ENCODE results near the gene GSTT2.

GSTT2 gene

DNA sequence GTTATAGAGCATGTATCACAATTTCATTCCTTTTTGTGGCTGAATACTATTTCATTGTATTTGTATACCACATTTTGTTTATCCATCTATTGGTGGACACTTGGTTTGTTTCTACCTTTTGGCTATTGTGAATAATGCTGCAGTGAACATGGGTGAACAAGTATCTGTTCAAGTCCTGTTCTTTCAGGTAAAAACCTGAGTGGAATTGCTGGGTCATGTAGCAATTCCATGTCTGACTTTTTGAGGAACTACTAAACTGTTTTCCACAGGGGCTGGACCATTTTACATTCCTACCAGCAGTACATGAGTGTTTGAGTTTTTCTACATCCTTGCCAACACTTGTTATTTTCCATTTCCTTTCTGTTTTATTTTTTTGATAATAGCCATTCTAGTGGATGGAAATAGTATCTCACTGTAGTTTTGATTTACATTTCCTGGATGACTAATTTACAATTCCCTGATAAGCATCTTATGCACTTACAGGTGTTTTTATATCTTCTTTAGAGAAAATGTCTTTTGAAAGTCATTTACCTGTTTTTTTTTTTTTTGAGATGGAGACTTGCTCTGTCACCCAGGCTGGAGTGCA lies 43.4 kb downstream of the GSTT2 start:
- DNase-seq (ENCODE audit: low read depth): no peak
- TF ChIP-seq, protein P1, sequence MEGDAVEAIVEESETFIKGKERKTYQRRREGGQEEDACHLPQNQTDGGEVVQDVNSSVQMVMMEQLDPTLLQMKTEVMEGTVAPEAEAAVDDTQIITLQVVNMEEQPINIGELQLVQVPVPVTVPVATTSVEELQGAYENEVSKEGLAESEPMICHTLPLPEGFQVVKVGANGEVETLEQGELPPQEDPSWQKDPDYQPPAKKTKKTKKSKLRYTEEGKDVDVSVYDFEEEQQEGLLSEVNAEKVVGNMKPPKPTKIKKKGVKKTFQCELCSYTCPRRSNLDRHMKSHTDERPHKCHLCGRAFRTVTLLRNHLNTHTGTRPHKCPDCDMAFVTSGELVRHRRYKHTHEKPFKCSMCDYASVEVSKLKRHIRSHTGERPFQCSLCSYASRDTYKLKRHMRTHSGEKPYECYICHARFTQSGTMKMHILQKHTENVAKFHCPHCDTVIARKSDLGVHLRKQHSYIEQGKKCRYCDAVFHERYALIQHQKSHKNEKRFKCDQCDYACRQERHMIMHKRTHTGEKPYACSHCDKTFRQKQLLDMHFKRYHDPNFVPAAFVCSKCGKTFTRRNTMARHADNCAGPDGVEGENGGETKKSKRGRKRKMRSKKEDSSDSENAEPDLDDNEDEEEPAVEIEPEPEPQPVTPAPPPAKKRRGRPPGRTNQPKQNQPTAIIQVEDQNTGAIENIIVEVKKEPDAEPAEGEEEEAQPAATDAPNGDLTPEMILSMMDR (IDR thresholded peaks at IDR 0.05; ENCODE audit: insufficient read depth, low read depth, low read length, missing control alignments): no peak
- H3K4me3 ChIP-seq (ENCODE audit: low read length): no peak overlapping the region

GRCh38 chr22:24024354-24024753 lies 44.4 kb downstream of the GSTT2 start:
- TF ChIP-seq, protein P1 (IDR thresholded peaks at IDR 0.05; ENCODE audit: insufficient read depth, low read depth, low read length, missing control alignments): no peak
- H3K4me3 ChIP-seq (ENCODE audit: low read length): no peak overlapping the region
- DNase-seq (ENCODE audit: low read depth): no peak

GRCh38 chr22:24025475-24025874 lies 45.5 kb downstream of the GSTT2 start:
- TF ChIP-seq, protein P1 (IDR thresholded peaks at IDR 0.05; ENCODE audit: insufficient read depth, low read depth, low read length, missing control alignments): no peak
- DNase-seq (ENCODE audit: low read depth): no peak
- no peak overlapping the region for H3K4me3 ChIP-seq (ENCODE audit: low read length)

DNA sequence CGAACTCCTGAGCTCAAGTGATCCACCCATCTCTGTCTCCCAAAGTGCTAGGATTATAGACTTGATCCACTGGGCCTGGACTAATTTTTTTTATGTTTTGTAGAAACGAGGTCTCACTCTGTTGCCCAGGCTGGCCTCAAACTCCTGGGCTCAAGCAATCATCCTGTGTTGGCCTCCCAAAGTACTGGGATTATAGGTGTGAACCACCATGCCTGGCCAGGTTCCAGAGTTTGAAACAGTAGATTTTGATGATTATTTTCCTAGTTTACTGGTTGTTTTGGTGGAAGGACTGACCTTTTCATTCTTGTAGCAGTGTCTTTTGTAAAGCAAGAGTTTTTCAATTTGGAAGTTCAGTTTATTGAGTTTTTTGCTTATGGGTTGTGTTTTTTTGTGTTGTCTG lies 46.1 kb downstream of the GSTT2 start:
- DNase-seq (ENCODE audit: low read depth): no peak
- H3K4me3 ChIP-seq (ENCODE audit: low read length): no peak overlapping the region
- TF ChIP-seq, protein P1 (IDR thresholded peaks at IDR 0.05; ENCODE audit: insufficient read depth, low read depth, low read length, missing control alignments): no peak

GRCh38 chr22:24026733-24027132 lies 46.8 kb downstream of the GSTT2 start:
- H3K4me3 ChIP-seq (ENCODE audit: low read length): no peak overlapping the region
- no peak for DNase-seq (ENCODE audit: low read depth)
- TF ChIP-seq, protein P1 (IDR thresholded peaks at IDR 0.05; ENCODE audit: insufficient read depth, low read depth, low read length, missing control alignments): no peak

DNA sequence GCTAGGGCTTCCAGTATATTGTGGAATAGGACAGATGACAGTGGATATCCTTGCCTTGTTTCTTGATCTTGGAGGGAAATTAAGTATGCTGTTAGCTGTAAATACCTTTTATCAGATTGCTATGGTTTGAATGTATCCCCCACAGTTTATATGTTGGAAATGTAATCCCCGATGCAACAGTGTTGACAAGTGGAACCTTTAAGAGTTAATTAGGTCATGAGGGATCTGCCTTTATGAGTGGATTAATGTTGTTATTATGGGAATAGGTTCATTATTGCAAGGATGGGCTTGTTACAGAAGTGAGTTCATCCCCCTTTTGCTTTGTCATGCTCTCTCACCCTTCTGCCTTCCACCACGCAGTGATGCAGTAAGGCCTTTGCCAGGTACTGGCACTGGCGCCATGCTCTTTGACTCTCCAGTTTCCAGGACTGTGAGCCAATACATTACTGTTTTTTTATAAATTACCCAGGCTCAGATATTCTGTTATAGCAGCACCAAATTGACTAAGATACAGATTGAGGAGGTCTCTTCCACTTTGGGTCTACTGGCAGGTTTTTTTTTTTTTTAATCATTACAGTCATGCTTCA lies 47.5 kb downstream of the GSTT2 start:
- H3K4me3 ChIP-seq (ENCODE audit: low read length): no peak overlapping the region
- DNase-seq (ENCODE audit: low read depth): no peak
- TF ChIP-seq, protein P1 (IDR thresholded peaks at IDR 0.05; ENCODE audit: insufficient read depth, low read depth, low read length, missing control alignments): no peak

DNA sequence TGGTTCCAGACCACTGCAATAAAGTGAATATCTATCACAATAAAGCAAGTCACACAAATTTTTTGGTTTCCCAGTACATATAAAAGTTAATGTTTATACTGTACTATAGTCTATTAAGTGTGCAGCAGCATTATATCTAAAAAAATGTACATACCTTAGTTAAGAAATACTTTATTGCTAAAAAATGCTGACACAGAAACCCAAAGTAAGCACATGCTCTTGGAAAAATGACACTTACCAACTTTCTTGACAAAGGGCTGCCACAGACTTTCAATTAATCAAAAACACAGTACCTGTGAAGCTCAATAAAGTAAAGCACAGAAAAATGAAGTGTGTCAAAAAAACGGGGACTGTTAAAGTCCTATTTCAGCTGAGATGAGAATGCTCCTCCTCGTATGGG lies 48.1 kb downstream of the GSTT2 start:
- no peak overlapping the region for H3K4me3 ChIP-seq (ENCODE audit: low read length)
- no peak for DNase-seq (ENCODE audit: low read depth)
- TF ChIP-seq, protein P1 (IDR thresholded peaks at IDR 0.05; ENCODE audit: insufficient read depth, low read depth, low read length, missing control alignments): no peak

All from epithelial cell of esophagus (primary cell).